HepG2 (cell line): ENCODE data around the gene CCDC88C. TPM values are rescaled to one million over a fixed set of nuclear protein-coding genes. Genes with fewer than 3 reads are reported as not detected.

ENCODE experiments used
- ATAC-seq: fragments of 200-7000 bp; cut with Tn5 transposase; 3 replicates; pipeline ENCODE4 v1.9.1; 2020; ENCODE audit warnings: mild to moderate bottlenecking, moderate library complexity
- BruUV-seq: library from RNA; stranded (reverse); fragments of 400-500 nt; replicated peaks from 2 replicates; lab custom pipeline; 2021; lab: Mats Ljungman, UMichigan
- CTCF ChIA-PET: fragments of 300-600 bp; formaldehyde crosslinking; extraction: SDS; loops from one replicate; lab custom pipeline; 2021; ENCODE audit warnings: low total read pairs, inconsistent platforms, low intra/inter-chr PET ratio; lab: Yijun Ruan, JAX
- POLR2A ChIA-PET: fragments of 350-600 bp; sonication (Branson Sonifier 250); formaldehyde crosslinking; loops from one replicate; lab custom pipeline; 2020; ENCODE audit warnings: antibody characterized with exemption, inconsistent platforms; lab: Yijun Ruan, JAX
- DNase-seq: peaks from one replicate; pipeline ENCODE4 v3.0.0-alpha.2; 2015; ENCODE audit warnings: low spot score
- FAIRE-seq: peaks from 3 replicates; lab custom pipeline; 2011; peaks lifted over from hg19 to GRCh38; lab: Jason Lieb, UNC
- H2AFZ ChIP-seq: one replicate; pipeline ENCODE4 v1.6.1; 2011; ENCODE audit warnings: low read length, inconsistent platforms
- H3K27ac ChIP-seq: fragments of 300-600 bp; 3 replicates; pipeline ENCODE4 v1.8.0; 2011; ENCODE audit warnings: mixed run types, mild to moderate bottlenecking, mixed read lengths, low read length, inconsistent platforms; ENCODE audit not compliant: insufficient read depth; ENCODE audit errors: extremely low read length
- H3K27me3 ChIP-seq, 2 experiments: fragments of 200-600 bp in 1 of 2; 2 replicates in 1 of 2; 3 replicates in 1 of 2; pipeline versions ENCODE4 v1.6.0 to v1.8.0; 2011; ENCODE audit warnings: low read length in 2 of 2, mild to moderate bottlenecking in 2 of 2, moderate library complexity in 2 of 2, inconsistent platforms in 1 of 2; ENCODE audit not compliant: insufficient read depth in 2 of 2, control insufficient read depth in 1 of 2
- H3K36me3 ChIP-seq, 2 experiments: fragments of 200-600 bp in 1 of 2; replicated peaks in 1 of 2; 2 replicates in 1 of 2; 3 replicates in 1 of 2; pipeline versions ENCODE4 v1.5.1 to v1.8.0; 2011; ENCODE audit warnings: low read length in 2 of 2, inconsistent platforms in 1 of 2; ENCODE audit not compliant: insufficient read depth in 2 of 2, control insufficient read depth in 1 of 2
- H3K4me1 ChIP-seq: 2 replicates; pipeline ENCODE4 v1.5.1; 2012; ENCODE audit warnings: low read length, inconsistent platforms; ENCODE audit not compliant: insufficient read depth
- H3K4me2 ChIP-seq: 2 replicates; pipeline ENCODE4 v1.6.0; 2011; ENCODE audit warnings: low read depth, low read length, inconsistent platforms
- H3K4me3 ChIP-seq, 3 experiments: fragments of 200-600 bp in 1 of 3; sonication (generic), shearing (Covaris generic) in 1 of 3; replicated peaks in 1 of 3; 2 replicates each; pipeline ENCODE4 v1.5.1; 2011 to 2016; ENCODE audit warnings: low read length in 3 of 3, inconsistent platforms in 2 of 3, low read depth in 2 of 3, mild to moderate bottlenecking in 2 of 3, control low read depth in 1 of 3, mixed read lengths in 1 of 3; ENCODE audit not compliant: insufficient read depth in 1 of 3
- H3K79me2 ChIP-seq: one replicate; pipeline ENCODE4 v1.6.1; 2011; ENCODE audit warnings: low read length, inconsistent platforms; ENCODE audit not compliant: insufficient read depth
- H3K9ac ChIP-seq: 2 replicates; pipeline ENCODE4 v1.6.0; 2011; ENCODE audit warnings: mild to moderate bottlenecking, low read depth, low read length, inconsistent platforms; ENCODE audit not compliant: insufficient read depth
- H3K9me3 ChIP-seq: 2 replicates; pipeline ENCODE4 v1.5.1; 2012; ENCODE audit warnings: mild to moderate bottlenecking, low read length
- H4K20me1 ChIP-seq: 2 replicates; pipeline ENCODE4 v1.6.0; 2011; ENCODE audit warnings: inconsistent platforms, mild to moderate bottlenecking, low read length, moderate library complexity; ENCODE audit not compliant: insufficient read depth
- ARHGAP35 ChIP-seq: sonication (generic); formaldehyde crosslinking; IDR thresholded peaks from 2 replicates; pipeline ENCODE4 v1.9.0; 2022; ENCODE audit warnings: mild to moderate bottlenecking, inconsistent platforms, moderate library complexity, missing genetic modification reagents, borderline replicate concordance
- CEBPG ChIP-seq: IDR thresholded peaks from 2 replicates; pipeline ENCODE4 v1.6.1; 2016
- HNRNPUL1 ChIP-seq: fragments of 200-400 bp; formaldehyde crosslinking; IDR thresholded peaks from 2 replicates; pipeline ENCODE4 v1.6.1; 2017; ENCODE audit warnings: low read depth, mild to moderate bottlenecking, low read length, moderate library complexity
- IRF9 ChIP-seq: sonication (generic); formaldehyde crosslinking; IDR thresholded peaks from 2 replicates; pipeline ENCODE4 v1.8.0; 2022; ENCODE audit warnings: missing genetic modification reagents, mild to moderate bottlenecking, borderline replicate concordance
- PAX8 ChIP-seq: sonication (generic); formaldehyde crosslinking; IDR thresholded peaks from 2 replicates; pipeline ENCODE4 v1.8.0; 2022; ENCODE audit warnings: mild to moderate bottlenecking, missing genetic modification reagents, borderline replicate concordance
- PHF20 ChIP-seq: sonication (generic); formaldehyde crosslinking; IDR thresholded peaks from 2 replicates; pipeline ENCODE4 v1.5.0; 2020; ENCODE audit warnings: mild to moderate bottlenecking, missing genetic modification reagents
- POGZ ChIP-seq: sonication (generic); formaldehyde crosslinking; IDR thresholded peaks from 2 replicates; pipeline ENCODE4 v1.4.0; 2020; ENCODE audit warnings: mild to moderate bottlenecking, missing genetic modification reagents
- ZBTB42 ChIP-seq: sonication (generic); formaldehyde crosslinking; IDR thresholded peaks from 2 replicates; pipeline ENCODE4 v1.5.0; 2020; ENCODE audit warnings: mild to moderate bottlenecking, missing genetic modification reagents
- ZNF12 ChIP-seq: sonication (generic); formaldehyde crosslinking; IDR thresholded peaks from 2 replicates; pipeline ENCODE4 v1.5.0; 2020; ENCODE audit warnings: missing genetic modification reagents
- ZNF230 ChIP-seq: sonication (generic); formaldehyde crosslinking; IDR thresholded peaks from 2 replicates; pipeline ENCODE4 v1.4.0; 2020; ENCODE audit warnings: mild to moderate bottlenecking, missing genetic modification reagents
- ZNF30 ChIP-seq: sonication (generic); formaldehyde crosslinking; IDR thresholded peaks from 2 replicates; pipeline ENCODE4 v1.5.0; 2020; ENCODE audit warnings: mild to moderate bottlenecking, missing genetic modification reagents
- ZNF354B ChIP-seq: sonication (generic); formaldehyde crosslinking; IDR thresholded peaks from 2 replicates; pipeline ENCODE4 v1.8.0; 2022; ENCODE audit warnings: mild to moderate bottlenecking, missing genetic modification reagents
- ZNF468 ChIP-seq: sonication (generic); formaldehyde crosslinking; IDR thresholded peaks from 2 replicates; pipeline ENCODE4 v1.8.0; 2022; ENCODE audit warnings: mild to moderate bottlenecking, moderate library complexity, missing genetic modification reagents
- ZNF577 ChIP-seq: sonication (generic); formaldehyde crosslinking; IDR thresholded peaks from 2 replicates; pipeline ENCODE4 v1.4.0; 2020; ENCODE audit warnings: mild to moderate bottlenecking, low read depth, missing genetic modification reagents, borderline replicate concordance
- ZNF788 ChIP-seq: sonication (generic); formaldehyde crosslinking; IDR thresholded peaks from 2 replicates; pipeline ENCODE4 v1.5.0; 2020; ENCODE audit warnings: mild to moderate bottlenecking, missing genetic modification reagents, borderline replicate concordance
- ZNF800 ChIP-seq: sonication (generic); formaldehyde crosslinking; IDR thresholded peaks from 2 replicates; pipeline ENCODE4 v1.4.0; 2020; ENCODE audit warnings: missing genetic modification reagents
- ZNF850 ChIP-seq: sonication (generic); formaldehyde crosslinking; conservative IDR thresholded peaks from 2 replicates; pipeline ENCODE4 v1.9.0; 2021; ENCODE audit warnings: mild to moderate bottlenecking, missing genetic modification reagents
- in situ Hi-C: cut with HindIII; loops from 2 replicates; pipeline ENCODE4 v1.10.0; 2017; ENCODE audit warnings: low pct_unique_long_range_greater_than_20kb; ENCODE audit not compliant: extremely low pct_ligation_motif_present
- intact Hi-C: fragments of 100-400 bp; cut with micrococcal nuclease; formaldehyde crosslinking; loops from one replicate; pipeline ENCODE4 v1.10.0; 2022; ENCODE audit not compliant: unreplicated experiment
- polyA plus RNA-seq, 8 experiments: library from polyadenylated mRNA; depleted of rRNA in 3 of 8; stranded (reverse) in 7 of 8; unstranded in 1 of 8; fragments of >200 nt; fragmentation: Illumina TruSeq in 4 of 8; extraction: Trizol in 4 of 8; gene quantifications; 2 replicates each; pipeline versions ENCODE4 v1.2.1 to v1.2.3, GENCODE V29; 2011 to 2016; ENCODE audit warnings: low read depth in 4 of 8, missing spikeins in 1 of 8, mixed read lengths in 1 of 8; ENCODE audit not compliant: insufficient read depth in 1 of 8
- total RNA-seq, 5 experiments: library from RNA; depleted of rRNA; stranded (reverse); fragments of >200 nt; fragmentation: Illumina TruSeq; extraction: Trizol; gene quantifications; 2 replicates each; pipeline ENCODE4 v1.2.3, GENCODE V29; 2016; ENCODE audit warnings: low read depth in 1 of 5
- TF ChIP-seq, protein P1 (sequence below): IDR thresholded peaks from 2 replicates; pipeline ENCODE4 v1.6.1; 2018; ENCODE audit warnings: missing genetic modification reagents, mild to moderate bottlenecking, missing compliant biosample characterization
- TF ChIP-seq, protein P2 (sequence below): sonication (generic); formaldehyde crosslinking; IDR thresholded peaks from 2 replicates; pipeline ENCODE4 v1.5.0; 2020; ENCODE audit warnings: mild to moderate bottlenecking, missing genetic modification reagents

Gene CCDC88C
- total and polyA plus RNA-seq, 2 of the 13 experiments (the other 11 are each of a cell fraction or from before 2014, with no cell fraction given), result 3.6 to 11.7 TPM

- intact Hi-C loops, result no loop called here
- H3K4me3 ChIP-seq, result no peak overlapping the region
- BruUV-seq, result no TSS peak
- ATAC-seq (peak; percentile 23; the same call in 1 of the 3 replicates), FAIRE-seq (no peak), DNase-seq (no peak)
- H3K9ac ChIP-seq, result no peak overlapping the region
- H4K20me1 ChIP-seq, result no peaks in the 10 kb centered on the region
- CTCF ChIA-PET, result no interaction called here
- no peaks in the 10 kb centered on the region for H3K36me3 ChIP-seq
- in situ Hi-C loops, result no loop called here
- no peak overlapping the region for H3K4me2 ChIP-seq
- H3K4me1 ChIP-seq, result 0 out of 2 replicates have a peak, but pooled peaks cover 6% of the 10 kb centered on the region
- H3K79me2 ChIP-seq, result no peaks in the 10 kb centered on the region
- 0 out of 2 replicates have a peak, but pooled peaks cover 6% of the 10 kb centered on the region for H3K9me3 ChIP-seq
- POLR2A ChIA-PET, result no interaction called here
- H2AFZ ChIP-seq, result no peak overlapping the region
- H3K27ac ChIP-seq, result no peak overlapping the region
- no peaks in the 10 kb centered on the region for H3K27me3 ChIP-seq
- no peak for TF ChIP-seq ZNF468 (CRISPR knock-in tag)
- TF ChIP-seq ZBTB42 (CRISPR knock-in tag), result no peak
- no peak for TF ChIP-seq ZNF30 (CRISPR knock-in tag)
- no peak for TF ChIP-seq ARHGAP35 (CRISPR knock-in tag)
- TF ChIP-seq, protein P1, sequence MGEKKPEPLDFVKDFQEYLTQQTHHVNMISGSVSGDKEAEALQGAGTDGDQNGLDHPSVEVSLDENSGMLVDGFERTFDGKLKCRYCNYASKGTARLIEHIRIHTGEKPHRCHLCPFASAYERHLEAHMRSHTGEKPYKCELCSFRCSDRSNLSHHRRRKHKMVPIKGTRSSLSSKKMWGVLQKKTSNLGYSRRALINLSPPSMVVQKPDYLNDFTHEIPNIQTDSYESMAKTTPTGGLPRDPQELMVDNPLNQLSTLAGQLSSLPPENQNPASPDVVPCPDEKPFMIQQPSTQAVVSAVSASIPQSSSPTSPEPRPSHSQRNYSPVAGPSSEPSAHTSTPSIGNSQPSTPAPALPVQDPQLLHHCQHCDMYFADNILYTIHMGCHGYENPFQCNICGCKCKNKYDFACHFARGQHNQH (CRISPR knock-in tag), result no peak
- no peak for TF ChIP-seq ZNF354B (CRISPR knock-in tag)
- TF ChIP-seq ZNF800 (CRISPR knock-in tag), result no peak
- no peak for TF ChIP-seq ZNF230
- TF ChIP-seq, protein P2, sequence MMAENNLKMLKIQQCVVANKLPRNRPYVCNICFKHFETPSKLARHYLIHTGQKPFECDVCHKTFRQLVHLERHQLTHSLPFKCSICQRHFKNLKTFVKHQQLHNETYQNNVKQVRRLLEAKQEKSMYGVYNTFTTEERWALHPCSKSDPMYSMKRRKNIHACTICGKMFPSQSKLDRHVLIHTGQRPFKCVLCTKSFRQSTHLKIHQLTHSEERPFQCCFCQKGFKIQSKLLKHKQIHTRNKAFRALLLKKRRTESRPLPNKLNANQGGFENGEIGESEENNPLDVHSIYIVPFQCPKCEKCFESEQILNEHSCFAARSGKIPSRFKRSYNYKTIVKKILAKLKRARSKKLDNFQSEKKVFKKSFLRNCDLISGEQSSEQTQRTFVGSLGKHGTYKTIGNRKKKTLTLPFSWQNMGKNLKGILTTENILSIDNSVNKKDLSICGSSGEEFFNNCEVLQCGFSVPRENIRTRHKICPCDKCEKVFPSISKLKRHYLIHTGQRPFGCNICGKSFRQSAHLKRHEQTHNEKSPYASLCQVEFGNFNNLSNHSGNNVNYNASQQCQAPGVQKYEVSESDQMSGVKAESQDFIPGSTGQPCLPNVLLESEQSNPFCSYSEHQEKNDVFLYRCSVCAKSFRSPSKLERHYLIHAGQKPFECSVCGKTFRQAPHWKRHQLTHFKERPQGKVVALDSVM (CRISPR knock-in tag), result no peak
- TF ChIP-seq PAX8 (CRISPR knock-in tag), result no peak
- no peak for TF ChIP-seq ZNF577 (CRISPR knock-in tag)
- no peak for TF ChIP-seq PHF20 (CRISPR knock-in tag)
- TF ChIP-seq POGZ (CRISPR knock-in tag), result no peak
- TF ChIP-seq ZNF788 (CRISPR knock-in tag), result no peak
- TF ChIP-seq HNRNPUL1, result no peak
- no peak for TF ChIP-seq ZNF12
- no peak for TF ChIP-seq ZNF850
- no peak for TF ChIP-seq IRF9 (CRISPR knock-in tag)
- TF ChIP-seq CEBPG, result no peak
Observed at GRCh38 chr14:91438845-91439244, 21.2 kb upstream of the CCDC88C start.
